Left ventricle myocardium inferior (tissue), 1 donor: ENCODE data around the gene MS4A12. TPM values are rescaled to one million over a fixed set of nuclear protein-coding genes. Genes with fewer than 3 reads are reported as not detected.

Experiments
- DNase-seq: peaks from one replicate; pipeline ENCODE4 v3.0.0-alpha.2; 2020
- H3K27ac ChIP-seq: fragments of 200-600 bp; replicated peaks from 2 replicates; pipeline ENCODE4 v1.8.0; 2021
- H3K27me3 ChIP-seq: fragments of 200-600 bp; 2 replicates; pipeline ENCODE4 v1.8.0; 2021; ENCODE audit warnings: low read depth
- H3K36me3 ChIP-seq: fragments of 200-600 bp; 2 replicates; pipeline ENCODE4 v1.8.0; 2021
- H3K4me1 ChIP-seq: fragments of 200-600 bp; 2 replicates; pipeline ENCODE4 v1.8.0; 2021
- H3K4me3 ChIP-seq: fragments of 200-600 bp; 2 replicates; pipeline ENCODE4 v1.8.0; 2021; ENCODE audit warnings: mild to moderate bottlenecking, moderate library complexity
- H3K9me3 ChIP-seq: fragments of 200-600 bp; replicated peaks from 2 replicates; pipeline ENCODE4 v1.8.0; 2021
- CTCF ChIP-seq: fragments of 200-600 bp; IDR thresholded peaks from 2 replicates; pipeline ENCODE4 v1.8.0; 2021; ENCODE audit warnings: antibody characterized with exemption, mild to moderate bottlenecking, borderline replicate concordance
- intact Hi-C: fragments of 100-400 bp; cut with micrococcal nuclease; formaldehyde crosslinking; loops from one replicate; pipeline ENCODE4 v1.11.0; 2022
- total RNA-seq: library from RNA; stranded (reverse); fragmentation: NEBNext Ultra II Directional; extraction: Animal tissue kit (Norgen Biotek cat#: 25700); gene quantifications from one replicate; pipeline ENCODE4 v1.2.1, GENCODE V29; 2021
- donor health status: DM: no; HTN: yes; CAD: no; lungs with severe emphysema.

Gene MS4A12
- total RNA-seq, 1 donor from 2014 or later: not detected

GRCh38 chr11:60457576-60457975, 35.0 kb upstream of the MS4A12 start:
- Histone ChIP-seq H3K4me3 (no peak overlapping the region), H3K36me3 (no peaks in the 10 kb centered on the region), H3K27ac (no peak overlapping the region), H3K9me3 (no peaks in the 10 kb centered on the region), H3K27me3 (peaks cover 4% of the 10 kb centered on the region), H3K4me1 (no peaks in the 10 kb centered on the region)
- no peak for DNase-seq
- no peak for TF ChIP-seq CTCF
- intact Hi-C loops: no loop called here

GRCh38 chr11:60459345-60459744, 33.2 kb upstream of the MS4A12 start:
- no peak for DNase-seq
- no peak for TF ChIP-seq CTCF
- Histone ChIP-seq H3K9me3 (no peaks in the 10 kb centered on the region), H3K27me3 (peaks cover 4% of the 10 kb centered on the region), H3K36me3 (no peaks in the 10 kb centered on the region), H3K4me3 (no peak overlapping the region), H3K4me1 (no peaks in the 10 kb centered on the region), H3K27ac (no peak overlapping the region)
- intact Hi-C loops: no loop called here

GRCh38 chr11:60468829-60469228, 23.7 kb upstream of the MS4A12 start:
- no peak overlapping the region for H3K4me3 ChIP-seq
- no peaks in the 10 kb centered on the region for H3K4me1 ChIP-seq
- intact Hi-C loops: no loop called here
- no peak for TF ChIP-seq CTCF
- no peaks in the 10 kb centered on the region for H3K36me3 ChIP-seq
- no peaks in the 10 kb centered on the region for H3K9me3 ChIP-seq
- no peak for DNase-seq
- H3K27me3 ChIP-seq: no peaks in the 10 kb centered on the region
- H3K27ac ChIP-seq: no peak overlapping the region

GRCh38 chr11:60469723-60470122, 22.9 kb upstream of the MS4A12 start:
- H3K27ac ChIP-seq: no peak overlapping the region
- H3K4me1 ChIP-seq: no peaks in the 10 kb centered on the region
- DNase-seq: no peak
- peaks cover 4% of the 10 kb centered on the region for H3K9me3 ChIP-seq
- intact Hi-C loops: no loop called here
- TF ChIP-seq CTCF: no peak
- H3K4me3 ChIP-seq: no peak overlapping the region
- H3K27me3 ChIP-seq: no peaks in the 10 kb centered on the region
- no peaks in the 10 kb centered on the region for H3K36me3 ChIP-seq

GRCh38 chr11:60477035-60477445, 15.5 kb upstream of the MS4A12 start:
- TF ChIP-seq CTCF: no peak
- intact Hi-C loops: no loop called here
- H3K27me3 ChIP-seq: no peaks in the 10 kb centered on the region
- DNase-seq: no peak
- no peak overlapping the region for H3K27ac ChIP-seq
- no peak overlapping the region for H3K4me3 ChIP-seq
- no peaks in the 10 kb centered on the region for H3K36me3 ChIP-seq
- no peaks in the 10 kb centered on the region for H3K4me1 ChIP-seq
- peaks cover 6% of the 10 kb centered on the region for H3K9me3 ChIP-seq

- intact Hi-C loops: no loop called here
- H3K36me3 ChIP-seq: no peaks in the 10 kb centered on the region
- H3K4me3 ChIP-seq: no peak overlapping the region
- no peaks in the 10 kb centered on the region for H3K4me1 ChIP-seq
- DNase-seq: no peak
- H3K27me3 ChIP-seq: no peaks in the 10 kb centered on the region
- H3K27ac ChIP-seq: no peak overlapping the region
- H3K9me3 ChIP-seq: no peaks in the 10 kb centered on the region
- TF ChIP-seq CTCF: no peak
Measured at GRCh38 chr11:60482361-60482760, 10.2 kb upstream of the MS4A12 start.
